GM12878 (cell line): Measurements from ENCODE around the gene ASB15. TPM values are rescaled to one million over a fixed set of nuclear protein-coding genes. Genes with fewer than 3 reads are reported as not detected.

Experiments used
- ATAC-seq: fragments of 200-7000 bp; cut with Tn5 transposase; 3 replicates; pipeline ENCODE4 v1.9.1; 2020; ENCODE audit warnings: mild to moderate bottlenecking, moderate library complexity
- BruUV-seq: library from RNA; stranded (reverse); fragments of 400-500 nt; replicated peaks from 2 replicates; lab custom pipeline; 2021; lab: Mats Ljungman, UMichigan
- CTCF ChIA-PET: fragments of 300-600 bp; sonication (Branson Sonifier 250); formaldehyde crosslinking; extraction: SDS; loops from one replicate; lab custom pipeline; 2021; ENCODE audit warnings: inconsistent platforms; lab: Yijun Ruan, JAX
- POLR2A ChIA-PET: fragments of 350-600 bp; formaldehyde crosslinking; extraction: SDS; loops from one replicate; lab custom pipeline; 2021; ENCODE audit warnings: inconsistent platforms; lab: Charles Lee
- RAD21 ChIA-PET: fragments of 300-600 bp; sonication (Branson Sonifier 250); formaldehyde crosslinking; loops from one replicate; lab custom pipeline; 2023; ENCODE audit warnings: antibody characterized with exemption; ENCODE audit not compliant: unreplicated experiment; lab: Charles Lee
- SMC1A ChIA-PET: fragments of 300-600 bp; sonication (Branson Sonifier 250); formaldehyde crosslinking; loops from one replicate; lab custom pipeline; 2023; ENCODE audit not compliant: unreplicated experiment, uncharacterized antibody; lab: Charles Lee
- DNase-seq: peaks from one replicate; pipeline ENCODE4 v3.0.0-alpha.2; 2011; ENCODE audit warnings: low read depth, low spot score
- FAIRE-seq: peaks from 3 replicates; lab custom pipeline; 2011; peaks lifted over from hg19 to GRCh38; lab: Jason Lieb, UNC
- H2AFZ ChIP-seq: 2 replicates; pipeline ENCODE4 v1.6.0; 2011; ENCODE audit warnings: low read depth, low read length, control low read depth; ENCODE audit not compliant: control insufficient read depth
- H3K27ac ChIP-seq: 2 replicates; pipeline ENCODE4 v1.5.1; 2011; ENCODE audit warnings: control low read depth; ENCODE audit not compliant: control insufficient read depth, insufficient read depth
- H3K27me3 ChIP-seq, 2 experiments: replicated peaks in 1 of 2; 2 replicates each; pipeline versions ENCODE4 v1.6.0 to v1.6.1; 2011; ENCODE audit warnings: low read length in 1 of 2; ENCODE audit not compliant: control insufficient read depth in 2 of 2, insufficient read depth in 2 of 2
- H3K36me3 ChIP-seq, 2 experiments: 2 replicates each; pipeline ENCODE4 v1.5.1; 2011; ENCODE audit warnings: low read length in 1 of 2; ENCODE audit not compliant: control insufficient read depth in 2 of 2, insufficient read depth in 2 of 2
- H3K4me1 ChIP-seq: 2 replicates; pipeline ENCODE4 v1.6.1; 2011; ENCODE audit warnings: mild to moderate bottlenecking, low read length, moderate library complexity, mixed read lengths; ENCODE audit not compliant: control insufficient read depth, insufficient read depth
- H3K4me2 ChIP-seq: 2 replicates; pipeline ENCODE4 v1.6.0; 2011; ENCODE audit warnings: control low read depth; ENCODE audit not compliant: control insufficient read depth, insufficient read depth
- H3K4me3 ChIP-seq: fragments of 200-600 bp; sonication (generic); 2 replicates; pipeline ENCODE4 v1.5.1; 2016
- H3K79me2 ChIP-seq: 2 replicates; pipeline ENCODE4 v1.6.0; 2011; ENCODE audit warnings: low read length; ENCODE audit not compliant: control insufficient read depth, insufficient read depth
- H3K9ac ChIP-seq: 2 replicates; pipeline ENCODE4 v1.8.0; 2011; ENCODE audit warnings: low read length, control low read depth, mixed read lengths; ENCODE audit not compliant: control insufficient read depth, insufficient read depth
- H3K9me3 ChIP-seq: replicated peaks from 3 replicates; pipeline ENCODE4 v1.5.1; 2011; ENCODE audit warnings: mild to moderate bottlenecking, low read length; ENCODE audit not compliant: control insufficient read depth, insufficient read depth
- H4K20me1 ChIP-seq: 2 replicates; pipeline ENCODE4 v1.6.0; 2011; ENCODE audit not compliant: control insufficient read depth, insufficient read depth
- ASH2L ChIP-seq: fragments of 300-600, 200-600 bp; sonication (generic); IDR thresholded peaks from 2 replicates; pipeline ENCODE4 v1.6.1; 2017; ENCODE audit warnings: low read depth, mild to moderate bottlenecking, borderline replicate concordance
- ATF7 ChIP-seq: fragments of 450-650 bp; IDR thresholded peaks from 2 replicates; pipeline ENCODE4 v1.6.1; 2016; ENCODE audit warnings: low read depth, mild to moderate bottlenecking
- CUX1 ChIP-seq: IDR thresholded peaks from 2 replicates; pipeline ENCODE4 v1.6.1; 2012; ENCODE audit warnings: improper control_type of control experiment, low read depth, low read length; ENCODE audit not compliant: insufficient replicate concordance
- E2F4 ChIP-seq: IDR thresholded peaks from 2 replicates; pipeline ENCODE4 v1.6.1; 2012; ENCODE audit warnings: low read depth, low read length, improper control_type of control experiment
- FOS ChIP-seq: IDR thresholded peaks from 3 replicates; pipeline ENCODE4 v1.6.1; 2011; ENCODE audit warnings: borderline replicate concordance; ENCODE audit not compliant: insufficient read length; ENCODE audit errors: extremely low read depth
- GABPA ChIP-seq: IDR thresholded peaks from 2 replicates; pipeline ENCODE4 v1.6.1; 2014; ENCODE audit warnings: antibody characterized with exemption, low read depth, mild to moderate bottlenecking, inconsistent platforms
- JUNB ChIP-seq: IDR thresholded peaks from 2 replicates; pipeline ENCODE4 v1.6.1; 2016; ENCODE audit warnings: antibody characterized with exemption, mild to moderate bottlenecking
- JUND ChIP-seq: IDR thresholded peaks from 2 replicates; pipeline ENCODE4 v1.6.1; 2012; ENCODE audit warnings: low read depth, mild to moderate bottlenecking, low read length, improper control_type of control experiment, moderate library complexity
- NBN ChIP-seq: fragments of 450-650 bp; IDR thresholded peaks from 2 replicates; pipeline ENCODE4 v1.6.1; 2016
- NRF1 ChIP-seq: conservative IDR thresholded peaks from 2 replicates; pipeline ENCODE4 v1.6.1; 2011; ENCODE audit warnings: mild to moderate bottlenecking, low read depth, low read length, improper control_type of control experiment
- POLR2A ChIP-seq: IDR thresholded peaks from 2 replicates; pipeline ENCODE4 v1.6.1; 2011; ENCODE audit warnings: low read depth, mild to moderate bottlenecking, low read length
- RELA ChIP-seq: fragments of 450-650 bp; IDR thresholded peaks from 2 replicates; pipeline ENCODE4 v1.8.0; 2014; ENCODE audit warnings: borderline replicate concordance; ENCODE audit not compliant: partially characterized antibody
- SMC3 ChIP-seq: IDR thresholded peaks from 2 replicates; pipeline ENCODE4 v1.6.1; 2011; ENCODE audit warnings: low read length, improper control_type of control experiment, borderline replicate concordance
- SREBF2 ChIP-seq: IDR thresholded peaks from 2 replicates; pipeline ENCODE4 v1.6.1; 2012; ENCODE audit warnings: mild to moderate bottlenecking, low read length
- TCF3 ChIP-seq: IDR thresholded peaks from 2 replicates; pipeline ENCODE4 v1.6.1; 2012; ENCODE audit warnings: low read depth, mild to moderate bottlenecking, low read length, borderline replicate concordance; ENCODE audit not compliant: insufficient read depth
- YBX1 ChIP-seq: fragments of 450-650 bp; IDR thresholded peaks from 2 replicates; pipeline ENCODE4 v1.6.1; 2016; ENCODE audit warnings: antibody characterized with exemption
- ZNF24 ChIP-seq: fragments of 450-650 bp; IDR thresholded peaks from 2 replicates; pipeline ENCODE4 v1.6.1; 2017; ENCODE audit warnings: antibody characterized with exemption, mild to moderate bottlenecking
- WGBS: methylation state at CpG from one replicate; pipeline ENCODE4 v1.1.6; 2016; ENCODE audit warnings: low lambda C conversion rate; ENCODE audit not compliant: insufficient replicate concordance, insufficient coverage; ENCODE audit errors: missing lambda C conversion rate; 5-methylcytosine and 5-hydroxymethylcytosine counted together
- in situ Hi-C: fragments of 300-500 bp; cut with MboI; formaldehyde crosslinking; loops from 9 replicates; pipeline ENCODE4 v1.14.3; 2018; ENCODE audit warnings: mixed read lengths
- intact Hi-C: fragments of 100-400 bp; cut with micrococcal nuclease; formaldehyde crosslinking; loops from one replicate; pipeline ENCODE4 v1.14.2; 2022; ENCODE audit not compliant: unreplicated experiment
- polyA plus RNA-seq, 11 experiments: library from polyadenylated mRNA; depleted of rRNA in 4 of 11; unstranded in 6 of 11; stranded (reverse) in 5 of 11; fragments of >200 nt; fragmentation: Nextera tagmentation in 4 of 11; fragmentation: Illumina TruSeq in 1 of 11; extraction: Ambion mirVana in 4 of 11; extraction: Trizol in 1 of 11; gene quantifications; 1 replicate in 1 of 11; 2 replicates in 10 of 11; pipeline versions ENCODE4 v1.2.1 to v1.2.3, GENCODE V29; 2011 to 2016; ENCODE audit warnings: inconsistent platforms in 2 of 11, missing spikeins in 2 of 11, low read depth in 1 of 11
- total RNA-seq, 4 experiments: library from RNA; depleted of rRNA in 3 of 4; stranded (reverse); fragments of >200 nt in 3 of 4; fragmentation: Illumina TruSeq in 1 of 4; extraction: Trizol in 1 of 4; gene quantifications; 2 replicates each; pipeline versions ENCODE4 v1.2.1 to v1.2.3, GENCODE V29; 2013 to 2021
- TF ChIP-seq, protein P1 (sequence below): IDR thresholded peaks from 2 replicates; pipeline ENCODE4 v1.6.1; 2012; ENCODE audit warnings: low read depth, low read length, improper control_type of control experiment

The ASB15 gene
- total and polyA plus RNA-seq, 10 of the 15 experiments (the other 5 are each of a cell fraction or from before 2014, with no cell fraction given), result not detected

DNA sequence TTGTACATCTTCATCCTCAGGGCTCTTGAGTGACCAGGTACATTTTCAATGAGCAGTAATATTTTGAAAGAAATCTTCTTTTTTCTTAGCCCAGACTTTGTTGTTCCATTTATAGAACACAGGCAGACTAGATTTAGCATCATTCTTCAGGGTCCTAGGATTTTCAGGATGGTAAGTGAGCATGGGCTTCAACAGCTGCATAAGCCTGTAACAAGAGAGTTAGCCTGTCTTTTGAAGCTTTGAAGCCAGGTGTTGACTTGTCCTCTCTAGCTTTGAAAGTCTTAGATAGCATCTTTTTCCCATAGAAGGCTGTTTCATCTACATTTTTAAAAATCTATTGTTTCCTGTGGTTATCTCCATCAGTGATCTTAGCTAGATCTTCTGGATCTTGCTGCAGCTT lies 39.5 kb upstream of the ASB15 start (continued):
- TF ChIP-seq E2F4, result no peak

GRCh38 chr7:123569352-123570010 lies 32.1 kb upstream of the ASB15 start:
- BruUV-seq, result no TSS peak
- TF ChIP-seq YBX1, result no peak
- TF ChIP-seq POLR2A, result no peak
- no peak for TF ChIP-seq NRF1
- TF ChIP-seq ATF7, result no peak
- no peak for TF ChIP-seq ZNF24
- TF ChIP-seq ASH2L, result no peak
- no peak for TF ChIP-seq JUNB
- TF ChIP-seq JUND, result no peak
- no peak for TF ChIP-seq GABPA
- no peak for TF ChIP-seq RELA
- TF ChIP-seq SREBF2, result no peak
- no peak for TF ChIP-seq TCF3
- TF ChIP-seq CUX1, result no peak
- TF ChIP-seq SMC3, result no peak
- TF ChIP-seq NBN, result no peak
- TF ChIP-seq FOS, result no peak
- TF ChIP-seq, protein P1, sequence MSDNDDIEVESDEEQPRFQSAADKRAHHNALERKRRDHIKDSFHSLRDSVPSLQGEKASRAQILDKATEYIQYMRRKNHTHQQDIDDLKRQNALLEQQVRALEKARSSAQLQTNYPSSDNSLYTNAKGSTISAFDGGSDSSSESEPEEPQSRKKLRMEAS, result no peak
- Histone ChIP-seq H3K27ac (no peak overlapping the region), H2AFZ (no peak overlapping the region), H3K9ac (no peak overlapping the region), H3K4me1 (no peaks in the 10 kb centered on the region), H3K4me3 (no peak overlapping the region), H3K79me2 (no peaks in the 10 kb centered on the region), H3K4me2 (no peak overlapping the region), H3K9me3 (no peaks in the 10 kb centered on the region), H3K27me3 (no peaks in the 10 kb centered on the region), H4K20me1 (no peaks in the 10 kb centered on the region), H3K36me3 (no peaks in the 10 kb centered on the region)
- ATAC-seq (peak; percentile 21; the same call in 1 of the 3 replicates), FAIRE-seq (no peak), DNase-seq (no peak)
- POLR2A ChIA-PET, result interaction anchor here (0.6 to 1.0 kb wide), 2 partner anchors 13 to 174 kb away, joined by 3 to 4 read pairs; no protein-coding TSS in a partner anchor
- in situ Hi-C loops (no loop called here), intact Hi-C loops (loop anchor here (10.0 kb wide), 1 partner anchor 75 kb away; no protein-coding TSS in a partner anchor)
- CTCF ChIA-PET, result interaction anchor here (0.7 to 1.1 kb wide), 2 partner anchors 11 to 56 kb away, joined by 3 read pairs; no protein-coding TSS in a partner anchor
- RAD21 ChIA-PET, result no interaction called here
- 0% methylated on average over 2 of the region's 2 CpGs for WGBS
- SMC1A ChIA-PET, result no interaction called here
